Neural progenitor cell (in vitro differentiated cells): ENCODE measurements around the gene TMCO4. TPM values are rescaled to one million over a fixed set of nuclear protein-coding genes. Genes with fewer than 3 reads are reported as not detected.

Source experiments
- DNase-seq: peaks from one replicate; pipeline ENCODE4 v3.0.0-alpha.2; 2016; ENCODE audit warnings: low spot score
- H2AFZ ChIP-seq: fragments of 200-600 bp; sonication (generic); replicated peaks from 2 replicates; pipeline ENCODE4 v1.6.1; 2016; ENCODE audit warnings: antibody characterized with exemption
- H3F3A ChIP-seq: fragments of 200-600 bp; sonication (generic); 2 replicates; pipeline ENCODE4 v1.6.1; 2016; ENCODE audit warnings: antibody characterized with exemption, low read depth
- H3K27ac ChIP-seq: fragments of 200-600 bp; sonication (generic); 2 replicates; pipeline ENCODE4 v1.5.1; 2016; ENCODE audit warnings: mild to moderate bottlenecking
- H3K27me3 ChIP-seq: fragments of 200-600 bp; sonication (generic); 2 replicates; pipeline ENCODE4 v1.6.1; 2016; ENCODE audit warnings: mild to moderate bottlenecking, moderate library complexity
- H3K36me3 ChIP-seq: fragments of 200-600 bp; sonication (generic); 2 replicates; pipeline ENCODE4 v1.5.1; 2016
- H3K4me1 ChIP-seq: fragments of 200-600 bp; sonication (generic); 2 replicates; pipeline ENCODE4 v1.6.1; 2016; ENCODE audit warnings: mixed run types
- H3K4me2 ChIP-seq: fragments of 200-600 bp; sonication (generic); 2 replicates; pipeline ENCODE4 v1.6.1; 2016
- H3K4me3 ChIP-seq: fragments of 200-600 bp; sonication (generic); 2 replicates; pipeline ENCODE4 v1.5.1; 2016
- H3K79me2 ChIP-seq: fragments of 200-600 bp; sonication (generic); 2 replicates; pipeline ENCODE4 v1.6.1; 2016; ENCODE audit warnings: low read depth
- H3K9ac ChIP-seq: fragments of 200-600 bp; sonication (generic); 2 replicates; pipeline ENCODE4 v1.6.1; 2016
- H3K9me3 ChIP-seq: fragments of 200-600 bp; sonication (generic); 2 replicates; pipeline ENCODE4 v1.5.1; 2016; ENCODE audit warnings: low read depth
- H4K20me1 ChIP-seq: fragments of 200-600 bp; sonication (generic); 2 replicates; pipeline ENCODE4 v1.6.1; 2016; ENCODE audit warnings: low read depth
- H3K27ac Mint-ChIP-seq: 3 replicates; pipeline ENCODE4 v1.8.0; 2021; ENCODE audit warnings: mixed read lengths
- H3K27me3 Mint-ChIP-seq: 2 replicates; pipeline ENCODE4 v1.8.0; 2022; ENCODE audit warnings: low read depth, mild to moderate bottlenecking, inconsistent platforms, moderate library complexity, mixed read lengths; ENCODE audit not compliant: insufficient read depth
- H3K36me3 Mint-ChIP-seq: 3 replicates; pipeline ENCODE4 v1.8.0; 2021; ENCODE audit warnings: mixed read lengths
- H3K4me1 Mint-ChIP-seq: 3 replicates; pipeline ENCODE4 v1.8.0; 2021; ENCODE audit warnings: mixed read lengths
- H3K4me3 Mint-ChIP-seq: 3 replicates; pipeline ENCODE4 v1.8.0; 2021; ENCODE audit warnings: mild to moderate bottlenecking, moderate library complexity, mixed read lengths
- H3K9me3 Mint-ChIP-seq: 3 replicates; pipeline ENCODE4 v1.8.0; 2020; ENCODE audit warnings: mixed read lengths
- EZH2 ChIP-seq: fragments of 200-600 bp; sonication (generic); IDR thresholded peaks from 2 replicates; pipeline ENCODE4 v1.6.1; 2017; ENCODE audit warnings: antibody characterized with exemption, mild to moderate bottlenecking, moderate library complexity
- EZH2phosphoT487 ChIP-seq: fragments of 200-600 bp; sonication (generic); IDR thresholded peaks from 2 replicates; pipeline ENCODE4 v1.6.1; 2017; ENCODE audit warnings: antibody characterized with exemption
- total RNA-seq: library from RNA; depleted of rRNA; stranded (reverse); fragments of >200 nt; gene quantifications from 2 replicates; pipeline ENCODE4 v1.2.3, GENCODE V29; 2015; ENCODE audit warnings: low replicate concordance
- TF ChIP-seq, protein P1 (sequence below): fragments of 200-600 bp; sonication (generic); IDR thresholded peaks from 2 replicates; pipeline ENCODE4 v1.5.1; 2017; ENCODE audit warnings: antibody characterized with exemption, mild to moderate bottlenecking

TMCO4 gene
- total RNA-seq, 1 donor from 2014 or later, result 0.30 TPM

- H3K9me3 ChIP-seq, result no peaks in the 10 kb centered on the region
Measured at GRCh38 chr1:19738076-19738475, 61.6 kb downstream of the TMCO4 start.

GRCh38 chr1:19737104-19737825 lies 62.5 kb downstream of the TMCO4 start:
- TF ChIP-seq, protein P1, sequence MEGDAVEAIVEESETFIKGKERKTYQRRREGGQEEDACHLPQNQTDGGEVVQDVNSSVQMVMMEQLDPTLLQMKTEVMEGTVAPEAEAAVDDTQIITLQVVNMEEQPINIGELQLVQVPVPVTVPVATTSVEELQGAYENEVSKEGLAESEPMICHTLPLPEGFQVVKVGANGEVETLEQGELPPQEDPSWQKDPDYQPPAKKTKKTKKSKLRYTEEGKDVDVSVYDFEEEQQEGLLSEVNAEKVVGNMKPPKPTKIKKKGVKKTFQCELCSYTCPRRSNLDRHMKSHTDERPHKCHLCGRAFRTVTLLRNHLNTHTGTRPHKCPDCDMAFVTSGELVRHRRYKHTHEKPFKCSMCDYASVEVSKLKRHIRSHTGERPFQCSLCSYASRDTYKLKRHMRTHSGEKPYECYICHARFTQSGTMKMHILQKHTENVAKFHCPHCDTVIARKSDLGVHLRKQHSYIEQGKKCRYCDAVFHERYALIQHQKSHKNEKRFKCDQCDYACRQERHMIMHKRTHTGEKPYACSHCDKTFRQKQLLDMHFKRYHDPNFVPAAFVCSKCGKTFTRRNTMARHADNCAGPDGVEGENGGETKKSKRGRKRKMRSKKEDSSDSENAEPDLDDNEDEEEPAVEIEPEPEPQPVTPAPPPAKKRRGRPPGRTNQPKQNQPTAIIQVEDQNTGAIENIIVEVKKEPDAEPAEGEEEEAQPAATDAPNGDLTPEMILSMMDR, result no peak
- TF ChIP-seq EZH2phosphoT487 (no peak), EZH2 (no peak)
- peaks cover 4% of the 10 kb centered on the region for H3K9me3 Mint-ChIP-seq
- no peaks in the 10 kb centered on the region for H3K36me3 ChIP-seq
- H3F3A ChIP-seq, result peaks cover 1% of the 10 kb centered on the region
- H2AFZ ChIP-seq, result no peak overlapping the region
- H3K4me3 Mint-ChIP-seq, result no peak overlapping the region
- H3K9ac ChIP-seq, result no peak overlapping the region
- H4K20me1 ChIP-seq, result no peaks in the 10 kb centered on the region
- H3K36me3 Mint-ChIP-seq, result no peaks in the 10 kb centered on the region
- H3K27me3 Mint-ChIP-seq, result peaks cover 49% of the 10 kb centered on the region
- H3K4me1 ChIP-seq, result peaks cover 7% of the 10 kb centered on the region
- H3K79me2 ChIP-seq, result no peaks in the 10 kb centered on the region
- no peak overlapping the region for H3K27ac ChIP-seq
- H3K4me1 Mint-ChIP-seq, result peaks cover 33% of the 10 kb centered on the region
- no peaks in the 10 kb centered on the region for H3K27me3 ChIP-seq
- H3K4me3 ChIP-seq, result no peak overlapping the region
- peak overlapping the region; percentile 62 for H3K27ac Mint-ChIP-seq
- H3K4me2 ChIP-seq, result no peak overlapping the region
- no peak for DNase-seq
- no peaks in the 10 kb centered on the region for H3K9me3 ChIP-seq

More at GRCh38 chr1:19738076-19738475, 61.6 kb downstream of the TMCO4 start:
- Histone ChIP-seq H3K27me3 (no peaks in the 10 kb centered on the region), H3K9ac (no peak overlapping the region), H3F3A (no peaks in the 10 kb centered on the region), H3K4me1 (peaks cover 7% of the 10 kb centered on the region), H3K36me3 (no peaks in the 10 kb centered on the region), H3K4me2 (no peak overlapping the region), H2AFZ (no peak overlapping the region), H3K27ac (no peak overlapping the region), H3K4me3 (no peak overlapping the region), H3K79me2 (no peaks in the 10 kb centered on the region), H4K20me1 (no peaks in the 10 kb centered on the region)
- H3K27me3 Mint-ChIP-seq, result peaks cover 43% of the 10 kb centered on the region
- H3K4me3 Mint-ChIP-seq, result peak overlapping the region; percentile 17
- H3K9me3 Mint-ChIP-seq, result peaks cover 4% of the 10 kb centered on the region
- DNase-seq, result no peak
- no peak overlapping the region for H3K27ac Mint-ChIP-seq
- TF ChIP-seq EZH2phosphoT487 (no peak), EZH2 (no peak)
- TF ChIP-seq, protein P1, result no peak
- H3K4me1 Mint-ChIP-seq, result peaks cover 33% of the 10 kb centered on the region
- H3K36me3 Mint-ChIP-seq, result no peaks in the 10 kb centered on the region

GRCh38 chr1:19735440-19736127 lies 64.1 kb downstream of the TMCO4 start:
- Mint-ChIP-seq H3K27ac (no peak overlapping the region), H3K36me3 (no peaks in the 10 kb centered on the region), H3K9me3 (peaks cover 6% of the 10 kb centered on the region), H3K4me1 (peaks cover 43% of the 10 kb centered on the region), H3K27me3 (peaks cover 52% of the 10 kb centered on the region), H3K4me3 (no peak overlapping the region)
- H3K4me1 ChIP-seq, result peaks cover 20% of the 10 kb centered on the region
- H4K20me1 ChIP-seq, result no peaks in the 10 kb centered on the region
- H3K9me3 ChIP-seq, result no peaks in the 10 kb centered on the region
- no peak overlapping the region for H3K4me3 ChIP-seq
- no peaks in the 10 kb centered on the region for H3K36me3 ChIP-seq
- no peak overlapping the region for H3K4me2 ChIP-seq
- H3K27me3 ChIP-seq, result no peaks in the 10 kb centered on the region
- no peaks in the 10 kb centered on the region for H3K79me2 ChIP-seq
- no peak overlapping the region for H3K27ac ChIP-seq
- no peak overlapping the region for H3K9ac ChIP-seq
- TF ChIP-seq EZH2phosphoT487 (no peak), EZH2 (no peak)
- TF ChIP-seq, protein P1, result no peak
- H3F3A ChIP-seq, result peaks cover 18% of the 10 kb centered on the region
- no peak for DNase-seq
- no peak overlapping the region for H2AFZ ChIP-seq
